ENCODE measurements around the gene ZRANB3. TPM values are rescaled to one million over a fixed set of nuclear protein-coding genes. Genes with fewer than 3 reads are reported as not detected.

The ZRANB3 gene
- total RNA-seq, 1 experiment from 2014 or later, result 12.0 TPM

- ChIA-PET POLR2A (no interaction called here), CTCF (no interaction called here), RAD21 (ENCODE audit: low non-redundant PET in 1 of 2, low total read pairs in 2 of 2, uncharacterized antibody in 2 of 2, unreplicated experiment in 2 of 2) (no interaction called here)
- intact Hi-C loops (cut with micrococcal nuclease), result no loop called here
- DNase-seq (ENCODE audit: low read depth, low spot score) (no peak), ATAC-seq (no peak)
- no peaks in the 10 kb centered on the region for H3K9me3 ChIP-seq (ENCODE audit: control insufficient read depth in 1 of 2, insufficient read depth in 1 of 2, low read depth in 1 of 2, low read length in 2 of 2)
- H3K79me2 ChIP-seq (ENCODE audit: insufficient read depth, low read length), result no peaks in the 10 kb centered on the region
- no peaks in the 10 kb centered on the region for H4K20me1 ChIP-seq (ENCODE audit: insufficient read depth)
- no peaks in the 10 kb centered on the region for H3K36me3 ChIP-seq (ENCODE audit: control insufficient read depth in 1 of 2, insufficient read depth in 2 of 2, low read length in 2 of 2)
- H3K9ac ChIP-seq (ENCODE audit: low read length), result no peak overlapping the region
- H2AFZ ChIP-seq (ENCODE audit: low read depth, low read length, poor library complexity, severe bottlenecking), result no peak overlapping the region
- no peak overlapping the region for H3K4me3 ChIP-seq (replicated peaks in 1 of 2; ENCODE audit: low read depth in 1 of 2, low read length in 2 of 2)
- H3K27ac ChIP-seq (ENCODE audit: low read depth, low read length), result no peak overlapping the region
- no peaks in the 10 kb centered on the region for H3K9me2 ChIP-seq (ENCODE audit: insufficient read depth)
- no TSS peak for BruUV-seq (replicated peaks)
- no peak for TF ChIP-seq RAD21 (IDR thresholded peaks at IDR 0.05; ENCODE audit: low read depth)
- TF ChIP-seq SIN3A (IDR thresholded peaks at IDR 0.05; ENCODE audit: low read depth), result no peak
- TF ChIP-seq TCF7L2 (IDR thresholded peaks at IDR 0.05; ENCODE audit: borderline replicate concordance, extremely low read depth, insufficient read depth, insufficient read length), result no peak
- no peaks in the 10 kb centered on the region for H3K4me1 ChIP-seq (ENCODE audit: control insufficient read depth in 1 of 2, insufficient read depth in 2 of 2, low read length in 2 of 2)
- H3K4me2 ChIP-seq (ENCODE audit: low read length), result no peak overlapping the region
- H3K27me3 ChIP-seq (ENCODE audit: insufficient read depth, low read length), result no peaks in the 10 kb centered on the region
Observed at GRCh38 chr2:135327146-135327545, 203.9 kb downstream of the ZRANB3 start.

- Histone ChIP-seq H2AFZ (ENCODE audit: low read depth, low read length, poor library complexity, severe bottlenecking) (no peak overlapping the region), H3K9ac (ENCODE audit: low read length) (no peak overlapping the region), H3K9me3 (ENCODE audit: control insufficient read depth in 1 of 2, insufficient read depth in 1 of 2, low read depth in 1 of 2, low read length in 2 of 2) (no peaks in the 10 kb centered on the region), H3K4me2 (ENCODE audit: low read length) (no peak overlapping the region), H3K27ac (ENCODE audit: low read depth, low read length) (no peak overlapping the region), H3K9me2 (ENCODE audit: insufficient read depth) (peaks cover 3% of the 10 kb centered on the region; the same call in 1 of the 2 replicates), H4K20me1 (ENCODE audit: insufficient read depth) (no peaks in the 10 kb centered on the region), H3K4me3 (replicated peaks in 1 of 2; ENCODE audit: low read depth in 1 of 2, low read length in 2 of 2) (no peak overlapping the region), H3K4me1 (ENCODE audit: control insufficient read depth in 1 of 2, insufficient read depth in 2 of 2, low read length in 2 of 2) (no peaks in the 10 kb centered on the region), H3K27me3 (ENCODE audit: insufficient read depth, low read length) (no peaks in the 10 kb centered on the region), H3K79me2 (ENCODE audit: insufficient read depth, low read length) (no peaks in the 10 kb centered on the region), H3K36me3 (ENCODE audit: control insufficient read depth in 1 of 2, insufficient read depth in 2 of 2, low read length in 2 of 2) (no peaks in the 10 kb centered on the region)
- DNase-seq (ENCODE audit: low read depth, low spot score) (no peak), ATAC-seq (no peak)
- CTCF ChIA-PET, result no interaction called here
- intact Hi-C loops (cut with micrococcal nuclease), result no loop called here
- RAD21 ChIA-PET (ENCODE audit: low non-redundant PET in 1 of 2, low total read pairs in 2 of 2, uncharacterized antibody in 2 of 2, unreplicated experiment in 2 of 2), result no interaction called here
- TF ChIP-seq YY1 (IDR thresholded peaks at IDR 0.05; ENCODE audit: extremely low read depth, insufficient replicate concordance, low read depth, low read length) (no peak), SIN3A (IDR thresholded peaks at IDR 0.05; ENCODE audit: low read depth) (no peak)
- BruUV-seq (replicated peaks), result no TSS peak
- POLR2A ChIA-PET, result no interaction called here
Observed at GRCh38 chr2:135320465-135321355, 210.3 kb downstream of the ZRANB3 start.

Data from HCT116 (cell line).